ENCODE data around the gene ATP10B.

ATP10B gene

DNA sequence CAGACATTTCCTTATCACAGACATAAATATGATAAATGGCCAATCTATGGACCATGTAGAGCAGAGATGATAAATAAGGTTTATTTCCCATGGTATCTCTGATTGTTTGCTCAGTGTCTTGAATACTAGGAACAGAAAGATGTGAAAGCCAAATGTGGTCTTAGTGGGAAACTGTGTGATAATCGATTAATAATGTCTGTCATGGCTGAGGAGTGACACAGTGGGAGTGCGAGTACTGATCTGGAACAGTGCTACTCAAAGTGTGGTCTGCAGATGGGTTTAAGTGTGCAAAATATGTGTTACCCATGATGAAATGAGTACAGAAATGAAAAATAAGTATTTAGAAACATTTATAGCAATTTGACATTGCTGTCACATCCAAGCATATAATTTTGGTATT lies 337.8 kb downstream of the ATP10B start:
- no peak for DNase-seq

DNA sequence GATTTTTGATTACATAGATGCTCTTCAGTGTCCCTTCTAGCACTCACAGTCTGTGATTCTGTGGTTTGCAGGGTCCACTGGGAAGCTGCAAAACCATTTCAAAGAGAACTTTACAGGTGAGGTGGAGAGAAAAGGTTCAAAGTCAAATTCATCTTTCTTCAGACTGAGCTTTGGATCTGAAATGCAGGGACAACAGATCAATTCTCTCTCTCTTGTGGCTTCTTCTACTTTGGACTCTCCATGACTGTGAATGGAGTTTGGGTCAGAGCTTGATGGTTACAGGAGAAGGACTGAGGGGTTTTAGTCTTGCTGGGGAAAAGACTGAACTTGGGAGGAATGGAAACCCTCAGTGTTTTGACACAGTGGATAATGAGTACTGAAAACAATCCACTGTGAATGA lies 338.5 kb downstream of the ATP10B start:
- TF ChIP-seq POLR2A (IDR thresholded peaks at IDR 0.05; ENCODE audit: low read length) (no peak), GATA1 (IDR thresholded peaks at IDR 0.05; ENCODE audit: low read depth, low read length) (no peak)
- no peak for DNase-seq

More for the DNA sequence above, 337.8 kb downstream of the ATP10B start:
- TF ChIP-seq POLR2A (IDR thresholded peaks at IDR 0.05; ENCODE audit: low read length) (no peak), GATA1 (IDR thresholded peaks at IDR 0.05; ENCODE audit: low read depth, low read length) (no peak)

Data from erythroblast (primary cell).